AG20443 (cell line): ENCODE data around the gene ZSCAN20.

Source experiments
- DNase-seq: peaks from one replicate; pipeline ENCODE4 v3.0.0; 2012; ENCODE audit warnings: low spot score, mixed read lengths

The ZSCAN20 gene

DNA sequence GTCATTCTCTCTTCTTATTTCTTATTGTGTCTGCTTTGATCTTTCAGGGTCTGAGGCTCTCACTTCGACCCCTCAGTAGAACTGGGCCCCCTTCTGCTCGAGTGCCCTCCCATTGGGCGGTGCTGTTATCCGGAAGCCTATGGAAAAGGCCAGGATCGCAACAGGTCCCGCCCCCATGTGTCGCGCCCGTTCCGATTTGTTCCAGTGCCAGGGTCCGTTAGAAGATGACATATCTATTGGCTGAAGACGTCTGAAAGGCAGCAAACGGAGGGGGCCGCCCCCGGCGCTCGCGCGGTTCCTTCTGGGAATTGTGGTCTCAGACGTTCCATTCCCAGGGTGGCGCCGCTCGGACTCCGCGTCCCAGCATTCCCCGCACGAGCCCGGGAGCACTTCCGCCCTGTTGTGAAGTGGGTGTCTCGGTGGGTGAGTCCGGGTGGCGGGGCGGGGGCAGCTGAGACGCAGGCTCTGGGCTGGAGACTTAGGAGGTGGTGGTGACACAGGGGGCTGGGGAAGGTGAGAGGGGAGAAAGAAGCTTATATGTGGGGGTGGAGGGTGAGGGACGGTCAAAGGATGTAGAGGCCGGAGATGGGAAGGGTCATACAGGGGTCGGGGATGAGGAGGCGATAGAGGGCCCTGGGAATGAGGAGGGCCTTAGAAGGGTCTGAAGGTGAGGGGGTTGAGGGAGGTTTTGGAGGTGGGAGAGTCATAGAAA lies at the start of gene ZSCAN20:
Gene ZSCAN20, plus strand, starts transcription at position 377 of the 712 bp plus-strand sequence. CDS start 6,644 bp downstream, outside the sequence.
- DNase-seq = peak; percentile 98

DNA sequence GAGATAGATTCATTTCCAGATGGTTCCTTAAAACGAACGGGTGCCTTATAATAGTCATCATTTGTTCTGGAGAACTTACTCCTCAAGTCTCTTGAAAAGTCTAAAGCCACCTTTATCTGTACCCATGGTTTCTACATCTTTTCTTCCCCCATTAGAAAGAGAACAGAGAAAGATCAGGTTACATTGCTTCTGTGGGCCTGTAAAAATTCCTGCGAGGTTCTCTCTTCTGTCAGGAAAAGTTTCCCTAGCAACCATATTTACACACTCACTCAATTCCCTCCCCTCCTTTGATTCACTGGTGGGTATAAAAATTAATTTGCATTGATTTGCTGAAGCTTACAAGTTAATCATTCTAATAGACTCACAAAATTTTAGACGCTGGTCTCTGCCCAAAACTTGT lies 48.2 kb upstream of the ZSCAN20 start:
- no peak for DNase-seq

DNA sequence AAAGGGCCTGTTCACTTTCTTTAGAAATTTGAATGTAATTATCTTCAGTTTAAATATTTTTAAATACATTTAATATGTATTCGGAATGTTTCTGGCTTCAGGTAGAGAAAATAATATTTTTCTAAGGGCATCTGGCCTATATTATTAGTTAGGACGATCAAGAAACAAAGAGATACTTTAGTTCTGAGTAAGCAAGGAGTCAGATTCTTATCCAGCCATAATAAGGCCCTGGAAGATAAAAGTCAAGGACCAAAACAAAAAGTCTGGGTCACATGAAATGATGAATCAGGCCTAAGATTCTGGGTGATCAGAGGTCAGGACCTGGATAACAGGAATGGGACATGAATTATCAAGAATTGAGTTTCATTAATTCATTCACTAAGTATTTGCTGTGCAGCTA lies 47.8 kb upstream of the ZSCAN20 start:
- no peak for DNase-seq

DNA sequence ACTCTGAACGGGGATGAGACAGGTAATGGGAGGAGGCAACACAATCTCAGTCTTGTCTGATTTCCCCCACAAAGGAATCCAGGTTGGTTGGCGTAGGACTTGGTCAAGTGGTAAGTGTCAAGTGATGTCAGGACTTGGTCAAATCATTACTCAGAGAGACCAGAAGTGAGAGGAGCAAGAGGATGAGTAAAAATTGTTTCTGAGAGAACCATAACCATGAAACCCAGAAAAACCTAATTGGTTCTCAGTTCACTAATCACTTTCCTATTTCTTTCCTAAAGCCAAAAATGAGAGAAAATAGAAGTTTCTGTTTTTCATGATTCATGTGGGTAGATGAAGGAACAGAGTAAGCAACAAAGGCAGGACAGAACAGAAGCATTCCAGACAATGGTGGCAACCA lies 46.5 kb upstream of the ZSCAN20 start:
- no peak for DNase-seq

DNA sequence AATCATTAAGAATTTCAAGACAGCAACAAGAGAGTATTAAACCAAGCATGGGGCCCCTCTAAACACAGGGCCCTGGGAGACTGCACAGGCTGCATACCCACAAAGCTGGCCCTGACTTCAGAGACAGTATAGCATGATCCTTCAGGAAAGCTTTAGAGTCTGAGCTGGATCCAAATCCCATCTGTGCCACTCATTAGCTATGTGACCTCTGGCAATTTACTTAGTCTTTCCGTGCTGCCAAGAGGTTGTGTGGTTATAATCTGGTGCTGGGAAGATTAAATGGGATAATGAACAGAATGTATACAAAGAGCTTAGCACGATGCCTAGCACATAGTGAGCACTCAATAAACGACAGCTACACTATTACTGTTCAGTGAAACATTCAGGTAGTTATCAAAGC lies 45.5 kb upstream of the ZSCAN20 start:
- DNase-seq = no peak

DNA sequence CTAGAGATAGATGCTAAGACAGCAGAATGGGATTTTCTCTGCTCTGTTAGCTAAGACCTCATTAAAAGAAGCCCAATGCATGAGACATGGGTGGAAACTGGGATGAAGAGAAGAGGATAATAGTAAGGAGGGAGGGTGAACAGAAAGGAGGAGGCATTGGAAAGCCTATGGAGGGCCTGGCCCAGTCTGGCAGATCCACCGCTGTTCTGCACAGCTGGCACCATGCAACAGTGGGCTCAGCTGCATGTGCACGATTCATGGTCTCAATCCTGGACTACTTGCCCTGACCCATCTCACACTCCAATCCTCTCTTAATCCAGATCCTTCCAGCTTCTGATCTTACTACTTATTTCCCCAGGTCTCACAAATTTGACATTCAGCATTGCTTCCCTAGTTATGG lies 43.8 kb upstream of the ZSCAN20 start:
- no peak for DNase-seq

DNA sequence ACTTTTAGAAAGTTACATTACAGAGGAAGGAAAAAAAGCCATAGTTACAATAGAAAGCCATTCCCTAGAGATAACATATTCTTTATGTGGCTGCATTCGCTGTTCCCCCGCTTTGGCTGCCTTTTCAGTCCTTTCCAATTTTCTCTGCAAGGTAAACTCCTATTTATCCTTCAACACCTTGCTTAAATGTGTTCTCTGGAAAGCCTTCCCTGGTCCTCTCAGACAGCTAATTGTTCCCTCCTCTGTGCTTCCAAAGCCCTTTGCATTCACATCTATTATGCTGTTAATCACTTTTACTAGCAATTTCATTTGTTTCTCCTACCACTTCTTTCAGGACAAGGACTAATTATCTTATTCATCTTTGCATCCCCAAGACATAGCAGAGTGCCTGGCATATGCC lies 43.1 kb upstream of the ZSCAN20 start:
- no peak for DNase-seq

DNA sequence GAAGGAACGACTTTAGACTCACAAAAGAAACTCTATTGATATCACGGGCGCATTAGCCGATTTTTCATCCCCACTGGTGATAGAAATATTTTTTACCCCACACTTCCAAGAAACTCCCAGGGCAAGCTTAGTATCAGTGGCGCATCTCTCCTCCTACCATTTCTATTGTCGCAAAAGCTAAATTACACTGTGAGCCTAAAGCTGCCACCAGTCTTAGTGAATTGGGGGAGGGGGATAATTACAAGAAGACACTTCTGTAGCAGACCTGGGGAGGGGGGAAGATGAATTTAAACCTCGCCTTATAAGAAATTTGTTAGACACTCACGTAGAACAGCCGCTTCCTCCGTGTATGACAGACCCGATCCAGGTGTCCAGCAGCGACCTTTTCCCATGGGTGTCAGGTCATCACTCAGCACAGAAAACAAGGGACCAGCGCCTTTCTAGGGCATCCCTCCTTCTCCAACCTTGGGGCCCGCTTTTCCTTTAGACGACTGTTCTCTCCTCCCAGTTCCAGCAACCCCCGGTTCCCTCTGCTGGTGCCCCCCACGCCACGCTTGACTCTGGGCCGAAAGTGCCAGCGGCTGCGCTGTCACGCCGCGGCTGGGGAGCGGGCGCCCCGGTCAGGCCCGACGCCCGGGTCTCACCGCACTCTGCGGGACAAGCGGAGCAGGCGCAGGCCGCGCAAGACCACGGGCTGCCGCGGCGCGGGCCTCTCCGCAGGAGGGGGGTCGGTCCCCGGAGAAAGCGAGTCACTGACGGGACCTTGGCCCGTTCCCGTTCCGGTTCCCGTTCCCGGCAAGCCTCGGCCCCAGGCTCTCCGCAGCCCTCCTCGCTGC lies 42.4 kb upstream of the ZSCAN20 start:
- no peak for DNase-seq

DNA sequence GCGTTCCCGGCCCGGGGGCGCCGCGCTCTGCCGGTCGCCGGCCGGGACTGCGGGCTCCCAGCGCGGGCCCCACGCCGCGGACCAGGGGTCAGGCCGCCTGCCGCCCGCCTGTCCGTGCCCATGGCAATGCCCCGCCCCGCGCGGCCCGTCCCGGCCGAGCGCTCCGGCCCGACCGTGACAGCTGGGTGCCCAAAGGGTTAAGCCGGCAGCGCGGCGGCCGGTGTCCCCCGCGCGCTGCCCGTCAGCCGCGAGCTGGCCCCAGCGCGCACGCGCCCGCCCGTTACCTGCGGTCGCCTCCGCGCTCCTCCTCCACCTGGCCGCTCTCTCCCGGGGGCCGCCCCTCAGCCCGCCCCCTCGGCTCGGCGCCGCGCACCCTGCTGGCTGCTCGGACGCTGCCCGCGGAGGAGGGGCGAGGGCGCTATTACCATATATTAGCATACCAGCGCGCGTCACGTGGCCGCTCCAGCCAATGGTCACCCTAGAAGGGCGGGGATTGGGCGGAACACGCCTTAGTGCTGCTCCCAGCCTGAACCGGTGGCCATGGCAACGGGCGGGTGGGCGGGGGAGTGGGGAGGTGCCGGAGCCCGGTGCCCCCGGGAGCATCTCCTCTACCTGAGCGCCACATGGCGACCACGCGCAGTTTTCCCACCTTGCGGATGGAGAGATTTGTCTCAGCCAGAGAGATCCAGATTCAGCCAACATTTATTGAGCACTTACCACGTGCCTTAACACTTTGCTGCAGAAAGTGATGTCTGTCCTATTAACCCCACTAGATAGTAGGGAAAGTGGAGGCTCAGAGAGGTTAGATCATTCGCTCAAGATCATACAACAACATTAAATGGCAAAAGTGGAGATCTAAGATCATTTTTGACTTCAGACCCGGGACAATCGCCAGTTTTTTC lies 41.5 kb upstream of the ZSCAN20 start, which contains the start of gene PHC2:
Gene PHC2, minus strand, starts transcription at position 404 of the 902 bp plus-strand sequence. CDS start 55,556 bp downstream, outside the sequence.
- DNase-seq = peak; percentile 97

DNA sequence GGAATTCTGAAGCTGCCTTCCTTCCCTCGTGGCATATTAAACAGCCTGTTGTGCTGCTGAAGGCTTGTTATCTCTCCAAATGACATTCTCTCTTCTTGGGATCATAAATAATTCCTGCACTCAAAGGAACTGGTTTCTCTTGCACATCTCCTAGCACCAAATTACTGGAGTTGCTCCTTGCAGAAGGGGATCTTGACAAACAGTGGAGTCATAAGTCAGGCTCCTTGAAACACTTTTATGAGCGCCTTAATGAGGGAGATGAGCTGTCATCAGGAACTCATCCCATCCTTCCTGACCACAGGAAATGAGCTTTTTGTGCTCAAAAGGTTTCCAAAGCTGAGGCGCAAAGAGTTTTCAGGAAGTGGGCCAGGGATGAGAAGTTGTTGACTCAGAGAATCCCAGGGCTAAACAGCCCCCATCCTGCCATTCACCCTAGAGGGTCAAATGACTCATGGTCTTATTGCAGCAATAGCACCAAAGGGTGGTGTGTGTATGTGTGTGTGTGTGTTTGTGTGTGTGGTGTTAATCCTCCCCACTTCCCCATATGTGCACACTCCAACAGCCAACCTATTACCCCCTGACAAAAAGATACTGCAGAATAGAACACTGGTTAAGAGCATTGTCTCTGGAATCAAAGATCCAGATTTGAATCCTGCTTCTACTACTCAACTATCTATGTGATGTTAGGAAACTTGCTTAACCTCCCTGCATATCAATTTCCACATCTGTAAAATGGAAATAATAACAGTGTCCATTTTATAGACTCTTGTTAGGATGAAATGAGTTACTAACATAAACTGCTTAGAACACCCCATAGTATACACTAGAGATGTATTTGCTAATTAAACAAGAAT lies 38.7 kb upstream of the ZSCAN20 start:
- DNase-seq = peak; percentile 92

DNA sequence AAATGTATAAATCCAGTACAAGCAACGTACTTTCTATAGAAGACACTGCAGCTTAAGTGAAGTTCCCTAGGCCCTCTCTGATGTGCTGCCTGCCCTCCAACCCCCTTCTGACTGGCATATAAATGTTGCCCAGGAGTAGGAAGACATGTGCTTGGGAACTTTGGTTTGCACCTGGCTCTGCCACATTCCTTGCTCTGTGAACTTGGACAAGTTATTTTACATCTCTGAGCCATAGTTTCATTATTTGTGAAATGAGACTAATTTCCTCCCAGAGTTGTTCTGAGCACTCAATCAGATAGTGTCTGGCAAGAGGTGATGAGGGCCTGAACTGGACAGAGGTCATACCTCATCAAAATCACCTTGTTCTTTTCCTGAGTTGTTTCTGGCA lies 38.1 kb upstream of the ZSCAN20 start:
- DNase-seq = no peak

DNA sequence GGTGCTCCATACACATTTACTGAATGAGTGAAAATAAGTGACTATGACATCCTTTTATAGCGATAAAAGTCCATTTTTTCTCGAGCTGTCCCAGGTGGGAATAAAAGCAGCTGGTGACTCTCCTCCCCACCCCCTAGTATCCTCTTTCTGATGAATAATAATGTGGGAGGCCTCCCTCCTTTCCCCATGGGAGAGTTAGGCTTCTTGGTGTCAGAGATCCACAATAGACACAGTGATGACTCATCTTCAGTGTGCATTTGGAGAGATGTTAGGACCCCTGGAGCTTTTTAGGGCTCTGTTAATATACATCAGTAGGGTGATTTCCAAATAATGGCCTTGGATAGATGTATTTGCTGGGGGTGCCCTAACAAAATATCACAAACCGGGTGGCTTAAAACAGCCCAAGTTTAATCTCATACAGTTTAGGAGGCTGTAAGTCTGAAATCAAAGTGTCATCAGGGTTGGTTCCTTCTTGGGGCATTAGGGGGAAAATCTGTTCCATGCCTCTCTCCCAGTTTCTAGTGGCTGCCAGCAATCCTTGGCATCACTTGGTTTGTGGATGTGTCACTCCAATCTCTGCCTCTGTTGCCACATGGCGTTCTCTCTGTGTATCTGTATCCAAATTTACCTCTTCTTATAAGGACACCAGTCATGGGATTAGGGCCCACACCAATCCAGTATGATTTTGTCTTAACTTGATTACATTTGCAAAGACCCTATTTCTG lies 37.2 kb upstream of the ZSCAN20 start:
- DNase-seq = no peak

DNA sequence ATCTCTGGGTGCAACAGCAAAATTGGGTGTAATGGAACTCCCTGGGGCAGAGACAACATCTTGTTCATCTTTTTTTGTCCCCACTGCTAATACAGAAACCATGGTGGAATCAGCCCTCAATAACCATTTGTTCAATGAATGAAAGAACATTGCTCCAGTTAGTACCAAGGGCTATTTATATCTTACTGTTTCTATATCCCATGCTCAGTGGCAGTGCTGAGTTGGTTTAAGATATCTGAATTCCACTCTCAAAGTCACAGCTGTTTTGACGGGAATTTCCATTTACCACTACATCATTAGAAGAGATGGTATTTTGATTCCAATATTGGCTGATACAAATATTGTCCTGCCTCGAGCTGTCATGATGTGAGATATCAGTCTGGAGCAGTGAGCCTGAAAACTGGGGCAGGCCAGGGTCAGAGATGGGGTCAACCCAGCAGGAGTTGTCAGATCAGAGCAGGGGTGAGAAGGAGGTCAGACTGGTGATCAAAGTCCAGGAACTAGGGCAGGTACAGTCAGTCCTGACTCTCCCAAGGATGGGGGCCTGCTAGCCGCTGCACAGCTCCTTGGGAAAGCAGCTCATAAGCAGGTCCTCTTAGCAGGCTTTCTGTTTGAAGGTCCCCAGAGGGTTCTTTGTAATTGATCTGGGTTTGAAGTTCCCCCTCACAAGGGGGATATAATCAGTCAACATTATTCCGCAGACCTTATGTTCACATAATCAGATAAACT lies 35.7 kb upstream of the ZSCAN20 start:
- DNase-seq = no peak

DNA sequence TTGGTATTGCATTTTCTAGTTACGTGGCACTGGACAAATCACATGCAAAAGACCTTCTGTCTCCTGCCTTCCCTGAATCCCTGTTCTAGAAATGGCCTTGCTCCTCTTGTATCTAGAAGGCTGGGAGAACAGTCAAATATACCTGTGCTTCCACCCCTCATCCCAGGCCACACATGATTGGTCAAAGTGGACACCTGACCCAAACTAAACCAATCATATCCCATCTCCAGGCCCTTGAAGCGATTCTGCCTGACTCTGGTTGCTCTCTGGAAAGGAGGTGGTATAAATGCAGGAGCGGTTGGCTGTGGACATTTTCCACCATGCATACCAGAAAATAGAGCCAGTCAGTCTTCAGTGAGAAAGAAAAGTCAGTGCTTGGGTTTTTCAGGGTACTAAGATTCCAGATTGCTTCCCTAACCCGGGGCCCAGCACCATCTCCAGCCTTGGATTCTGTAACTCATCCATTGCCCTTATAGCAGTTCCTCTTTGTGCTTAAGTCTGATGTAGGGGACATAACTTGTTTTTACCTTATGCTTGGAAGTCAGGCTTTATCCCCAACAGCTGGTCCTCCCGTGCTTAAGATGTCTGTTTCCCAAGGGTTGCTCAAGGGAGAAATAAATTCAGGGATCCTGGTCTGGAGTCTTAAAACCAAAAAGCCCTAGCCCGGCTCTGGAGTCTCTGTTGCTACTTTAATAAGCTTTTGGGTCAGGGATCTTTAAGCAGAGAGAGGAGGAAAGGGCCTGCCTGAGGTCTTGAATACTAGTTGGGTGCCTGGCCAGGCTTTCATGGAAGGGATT lies 33.9 kb upstream of the ZSCAN20 start:
- DNase-seq = no peak

DNA sequence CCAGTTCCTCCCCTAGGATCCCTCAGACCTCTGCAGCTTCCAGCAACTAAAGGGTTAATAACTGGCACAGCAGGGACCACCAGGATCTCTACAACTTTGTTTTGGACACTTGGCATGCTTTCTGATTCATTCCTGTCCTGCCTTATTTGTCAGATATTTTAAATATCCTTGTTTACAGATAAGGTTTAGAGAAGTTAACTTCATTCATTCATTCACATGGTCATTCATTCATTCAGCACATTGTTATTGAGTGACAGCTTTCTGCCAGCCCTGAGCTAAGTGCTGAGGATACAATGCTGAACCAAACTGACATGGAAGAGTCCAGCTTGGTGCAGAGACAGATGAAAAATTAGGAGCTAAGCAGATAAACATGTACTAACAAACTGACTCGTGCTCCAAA lies 32.8 kb upstream of the ZSCAN20 start:
- DNase-seq = no peak

DNA sequence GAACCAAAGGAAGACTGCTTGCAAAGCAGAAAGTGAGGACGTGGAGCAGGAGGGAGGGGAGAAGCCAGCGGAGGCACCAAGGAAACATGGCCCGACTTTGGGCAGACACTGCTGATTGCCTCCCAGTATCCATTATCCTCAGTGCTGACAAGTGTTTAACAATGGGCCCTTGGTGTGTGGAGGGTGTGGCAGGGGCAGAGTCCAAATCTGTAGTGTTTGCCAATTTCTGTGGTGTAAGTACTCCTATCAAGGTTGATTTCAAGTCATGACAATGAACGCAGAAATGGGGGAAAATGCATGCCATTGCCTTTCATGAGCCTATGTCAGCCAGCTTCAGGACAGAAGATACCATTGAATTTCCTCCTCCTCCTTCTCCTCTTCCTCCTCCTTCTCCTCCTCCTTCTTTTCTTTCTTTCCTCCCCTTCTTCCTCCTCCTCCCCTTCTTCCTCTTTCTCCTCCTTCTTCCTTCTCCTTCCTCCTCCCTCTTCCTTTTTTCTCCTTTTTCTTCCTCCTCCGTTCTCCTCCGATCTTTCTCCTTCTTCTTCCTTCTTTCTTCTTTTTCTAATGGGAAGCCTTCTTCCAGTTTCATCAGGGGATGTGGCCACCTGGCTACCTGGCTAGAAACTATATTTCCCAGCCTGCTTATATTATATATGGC lies 31.2 kb upstream of the ZSCAN20 start:
- no peak for DNase-seq

DNA sequence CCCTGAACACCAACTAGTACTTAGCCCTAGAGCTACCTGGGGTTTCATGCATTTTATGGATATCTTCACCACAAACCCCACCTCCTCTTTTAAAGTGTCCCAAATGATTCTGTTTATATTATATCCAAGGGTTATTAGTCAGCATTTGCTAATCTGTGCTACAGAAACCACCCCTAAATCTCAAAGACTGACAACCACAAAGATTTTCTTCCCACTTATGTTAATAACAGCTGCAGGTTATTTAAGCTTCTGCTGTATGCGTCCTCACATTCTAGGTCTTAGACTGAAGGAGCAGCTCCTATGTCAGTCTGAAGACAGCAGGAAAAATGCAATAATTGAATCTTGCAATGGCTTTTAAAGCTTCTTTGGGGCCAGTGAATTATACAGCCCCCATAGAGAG lies 30.3 kb upstream of the ZSCAN20 start:
- DNase-seq = no peak

DNA sequence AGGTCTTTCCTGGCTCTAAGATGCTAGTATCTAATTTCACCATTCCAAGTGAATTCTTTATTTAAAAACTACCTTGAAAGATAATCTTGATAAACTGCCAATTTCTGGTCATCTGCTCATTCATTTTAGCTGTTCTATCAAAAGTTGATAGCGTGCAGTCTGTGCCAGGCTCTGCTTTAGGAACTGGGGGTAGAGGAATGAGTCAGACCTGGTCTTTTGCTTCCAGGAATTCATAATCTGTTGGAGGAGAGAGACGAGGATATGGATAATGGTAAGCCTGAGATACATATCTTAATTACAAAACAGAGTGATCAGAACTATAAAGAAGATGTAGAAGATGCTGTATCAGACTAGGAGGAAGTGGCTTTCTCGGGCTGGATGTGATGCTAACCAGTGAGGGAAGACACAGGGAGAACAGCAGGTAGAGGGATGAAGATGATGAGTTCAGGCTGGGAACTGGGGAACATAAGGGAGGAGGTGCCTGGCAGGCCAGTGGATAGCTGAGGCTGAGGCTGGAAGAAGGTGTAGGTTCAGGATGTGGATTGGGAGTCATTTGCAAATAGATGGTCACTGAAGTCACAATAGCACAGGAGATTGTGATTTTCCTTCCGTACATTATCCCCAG lies 29.3 kb upstream of the ZSCAN20 start:
- DNase-seq = peak; percentile 25
